ENCODE measurements around the gene GET3.
"Not testable (repeated sequence)": the region's sequence is repeated elsewhere in the genome, so short reads cannot be mapped to it uniquely, and the experiment has no call there.

The GET3 gene

GRCh38 chr19:12715929-12716328 lies 21.4 kb upstream of the GET3 start:
- DNase-seq (ENCODE audit: low spot score) = no peak

- DNase-seq (ENCODE audit: low spot score) = no peak
Measured at GRCh38 chr19:12720296-12720695, 17.0 kb upstream of the GET3 start.

GRCh38 chr19:12720851-12721655 lies 16.2 kb upstream of the GET3 start:
- peak; percentile 64 for DNase-seq (ENCODE audit: low spot score)

- DNase-seq (ENCODE audit: low spot score) = peak; percentile 88
Measured at GRCh38 chr19:12721656-12722565, 15.4 kb upstream of the GET3 start.

GRCh38 chr19:12722566-12723380 lies 14.5 kb upstream of the GET3 start:
- peak; percentile 96 for DNase-seq (ENCODE audit: low spot score)

GRCh38 chr19:12723381-12723640 lies 14.0 kb upstream of the GET3 start:
- DNase-seq (ENCODE audit: low spot score) = no peak

GRCh38 chr19:12723641-12724426 lies 13.5 kb upstream of the GET3 start, which contains the start of gene TNPO2:
TSS of gene TNPO2 (minus strand) at chr19:12723932. CDS start at chr19:12720977, 2,955 bp downstream.
- peak; percentile 88 for DNase-seq (ENCODE audit: low spot score)

GRCh38 chr19:12725612-12726011 lies 11.7 kb upstream of the GET3 start:
- not testable (repeated sequence) for DNase-seq (ENCODE audit: low spot score)

- no peak for DNase-seq (ENCODE audit: low spot score)
Measured at GRCh38 chr19:12726988-12727316, 10.3 kb upstream of the GET3 start.

- no peak for DNase-seq (ENCODE audit: low spot score)
Measured at GRCh38 chr19:12727745-12728433, 9.4 kb upstream of the GET3 start.

- DNase-seq (ENCODE audit: low spot score) = no peak
Measured at GRCh38 chr19:12730064-12730463, 7.2 kb upstream of the GET3 start.

GRCh38 chr19:12731337-12731736 lies 6.0 kb upstream of the GET3 start:
- no peak for DNase-seq (ENCODE audit: low spot score)

- DNase-seq (ENCODE audit: low spot score) = no peak
Measured at GRCh38 chr19:12733369-12734214, 3.7 kb upstream of the GET3 start.

- DNase-seq (ENCODE audit: low spot score) = no peak
Measured at GRCh38 chr19:12737835-12738351, 596 bp downstream of the GET3 start.

- no peak for DNase-seq (ENCODE audit: low spot score)
Measured at GRCh38 chr19:12745166-12745897, 8.0 kb downstream of the GET3 start.

- no peak for DNase-seq (ENCODE audit: low spot score)
Measured at GRCh38 chr19:12748489-12748888, 11.2 kb downstream of the GET3 start.

- no peak for DNase-seq (ENCODE audit: low spot score)
Measured at GRCh38 chr19:12749938-12750521, 12.7 kb downstream of the GET3 start.

- DNase-seq (ENCODE audit: low spot score) = no peak
Measured at GRCh38 chr19:12750851-12751250, 13.6 kb downstream of the GET3 start.

- no peak for DNase-seq (ENCODE audit: low spot score)
Measured at GRCh38 chr19:12751635-12752034, 14.3 kb downstream of the GET3 start, which contains the start of gene BEST2. TSS of gene BEST2 (plus strand) at chr19:12751791. CDS start at chr19:12752593, 802 bp downstream.
